Measurements from ENCODE around the gene NIT1. TPM values are rescaled to one million over a fixed set of nuclear protein-coding genes. Genes with fewer than 3 reads are reported as not detected.

The NIT1 gene
- polyA plus RNA-seq, 1 donor from 2014 or later, result 19.7 TPM

GRCh38 chr1:161080441-161081405, 37.2 kb upstream of the NIT1 start:
- peak overlapping the region in 1 of 3 donors; percentile 85 for H3K27ac Mint-ChIP-seq
- H3K4me3 Mint-ChIP-seq, result no peak overlapping the region
- peaks cover 2% of the 10 kb centered on the region for H3K27me3 Mint-ChIP-seq
- no peaks in the 10 kb centered on the region for H3K36me3 Mint-ChIP-seq
- H3K9me3 Mint-ChIP-seq, result no peaks in the 10 kb centered on the region
- no peaks in the 10 kb centered on the region for H3K4me1 Mint-ChIP-seq

DNA sequence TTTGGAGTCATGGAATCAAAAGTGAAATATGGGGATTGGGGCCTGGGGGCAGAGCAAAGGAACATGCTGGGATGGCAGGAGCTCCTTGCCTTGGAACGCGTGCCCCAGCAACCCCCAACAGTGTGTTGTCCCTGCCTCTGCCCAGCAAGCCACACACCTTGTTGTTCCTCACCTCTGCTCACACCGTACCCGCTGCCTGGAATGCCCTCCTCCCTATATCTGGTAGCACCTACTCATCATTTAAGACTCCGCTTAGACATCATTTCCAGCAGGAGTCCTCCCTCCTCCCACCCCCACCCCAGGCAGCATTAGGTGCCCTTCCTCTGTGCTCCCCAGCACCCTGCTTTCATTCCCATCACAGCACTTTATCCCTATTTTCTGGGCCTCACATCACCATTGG, 36.4 kb upstream of the NIT1 start:
- no peaks in the 10 kb centered on the region for H3K4me1 Mint-ChIP-seq
- peak overlapping the region in 1 of 3 donors; percentile 85 for H3K27ac Mint-ChIP-seq
- H3K27me3 Mint-ChIP-seq, result peaks cover 5% of the 10 kb centered on the region
- no peaks in the 10 kb centered on the region for H3K9me3 Mint-ChIP-seq
- no peaks in the 10 kb centered on the region for H3K36me3 Mint-ChIP-seq
- H3K4me3 Mint-ChIP-seq, result no peak overlapping the region

DNA sequence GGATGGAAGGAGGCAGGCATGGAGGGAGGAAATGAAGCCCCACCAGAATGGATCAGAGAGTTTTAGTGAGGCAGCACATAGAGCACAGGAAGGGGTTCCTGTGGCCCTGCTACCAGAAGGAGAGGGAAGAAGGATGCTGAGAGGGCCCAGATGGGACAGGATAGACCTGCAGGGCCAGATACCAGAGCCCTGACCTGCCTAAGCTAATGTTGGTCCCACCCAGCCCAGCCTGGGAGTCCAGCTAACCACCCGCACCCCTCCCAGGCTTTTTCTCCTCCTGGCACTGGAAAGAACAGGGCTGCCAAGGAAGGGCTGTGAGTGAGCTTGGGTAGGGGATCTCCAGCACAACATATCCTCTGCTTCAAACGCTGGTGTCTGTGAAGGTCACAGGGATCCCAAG, 35.4 kb upstream of the NIT1 start:
- Mint-ChIP-seq H3K4me1 (no peaks in the 10 kb centered on the region), H3K36me3 (no peaks in the 10 kb centered on the region), H3K9me3 (no peaks in the 10 kb centered on the region), H3K4me3 (no peak overlapping the region), H3K27ac (no peak overlapping the region), H3K27me3 (peaks cover 5% of the 10 kb centered on the region)

DNA sequence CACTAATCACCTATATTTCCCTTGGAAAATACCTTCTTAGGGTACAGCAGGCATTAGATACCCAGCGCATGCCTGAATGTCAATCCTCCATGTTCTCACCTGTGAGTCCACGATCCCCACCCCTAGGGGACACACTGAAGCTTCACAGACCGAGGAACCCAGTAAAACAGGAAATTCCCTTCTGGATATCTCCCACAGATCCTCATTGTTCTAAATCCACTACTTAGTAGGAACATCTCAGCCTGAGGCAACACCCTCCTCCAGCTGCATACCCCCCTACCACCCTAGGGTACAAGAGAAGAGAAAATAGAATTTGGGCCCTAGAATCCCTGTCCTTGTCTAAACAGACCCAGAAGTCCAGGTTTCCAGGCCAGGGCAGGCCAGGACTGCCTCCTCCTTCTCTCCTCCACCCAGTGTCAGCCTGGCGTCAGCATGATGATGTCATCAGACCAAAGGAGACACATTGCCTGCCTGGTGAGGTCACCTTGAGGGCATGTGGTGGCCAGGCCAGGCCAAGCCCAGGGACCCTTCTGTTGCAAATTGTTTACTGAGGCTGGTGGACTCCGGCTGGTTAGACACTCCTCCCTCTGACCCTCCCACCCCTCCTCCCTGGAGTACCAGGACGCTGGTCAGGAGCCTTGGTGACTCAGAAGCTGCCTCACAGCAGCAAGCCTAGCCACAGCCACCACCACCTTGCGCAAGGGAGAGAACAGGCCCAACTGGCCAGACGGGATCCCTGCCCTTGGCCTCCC, 34.7 kb upstream of the NIT1 start:
- Mint-ChIP-seq H3K27me3 (peaks cover 5% of the 10 kb centered on the region), H3K27ac (no peak overlapping the region), H3K9me3 (no peaks in the 10 kb centered on the region), H3K4me1 (no peaks in the 10 kb centered on the region), H3K36me3 (no peaks in the 10 kb centered on the region), H3K4me3 (no peak overlapping the region)

- Mint-ChIP-seq H3K9me3 (no peaks in the 10 kb centered on the region), H3K27me3 (peaks cover 4% of the 10 kb centered on the region), H3K27ac (peak overlapping the region in 1 of 3 donors; percentile 11)
These were observed 33.9 kb upstream of the NIT1 start for GRCh38 chr1:161083748-161084596.

GRCh38 chr1:161084597-161084988, 33.3 kb upstream of the NIT1 start:
- Mint-ChIP-seq H3K36me3 (no peaks in the 10 kb centered on the region), H3K27me3 (peaks cover 2% of the 10 kb centered on the region), H3K4me1 (no peaks in the 10 kb centered on the region), H3K9me3 (no peaks in the 10 kb centered on the region), H3K4me3 (no peak overlapping the region), H3K27ac (peak overlapping the region in 1 of 3 donors; percentile 11)

More at GRCh38 chr1:161083748-161084596, 33.9 kb upstream of the NIT1 start:
- H3K4me1 Mint-ChIP-seq, result no peaks in the 10 kb centered on the region
- H3K4me3 Mint-ChIP-seq, result no peak overlapping the region
- H3K36me3 Mint-ChIP-seq, result no peaks in the 10 kb centered on the region

DNA sequence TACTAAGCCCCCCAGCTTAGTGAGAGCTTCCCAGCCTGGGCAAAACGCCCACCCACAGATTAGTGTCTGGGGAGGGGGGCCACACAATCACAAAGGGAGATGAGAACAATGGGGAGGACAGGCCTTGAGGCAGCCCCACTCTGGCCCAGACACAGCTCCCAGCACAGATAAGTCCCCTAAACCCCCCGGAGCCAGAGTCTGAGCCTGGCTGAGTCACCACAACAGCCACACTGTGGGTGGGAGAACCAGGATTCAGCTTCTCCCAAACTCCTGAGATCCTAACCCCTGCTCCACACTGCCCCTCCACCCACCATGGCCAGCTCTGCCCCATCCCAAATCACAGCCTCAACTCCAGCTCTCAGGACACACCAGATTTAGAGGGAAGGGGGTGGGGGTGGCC, 32.7 kb upstream of the NIT1 start:
- Mint-ChIP-seq H3K4me1 (no peaks in the 10 kb centered on the region), H3K27ac (peak overlapping the region in 1 of 3 donors; percentile 11), H3K9me3 (no peaks in the 10 kb centered on the region)

GRCh38 chr1:161086457-161086856, 31.4 kb upstream of the NIT1 start:
- Mint-ChIP-seq H3K4me3 (no peak overlapping the region), H3K27me3 (peaks cover 2% of the 10 kb centered on the region), H3K9me3 (no peaks in the 10 kb centered on the region), H3K36me3 (no peaks in the 10 kb centered on the region), H3K27ac (peak overlapping the region in 1 of 3 donors; percentile 29), H3K4me1 (no peaks in the 10 kb centered on the region)

More for the DNA sequence above, 32.7 kb upstream of the NIT1 start:
- Mint-ChIP-seq H3K27me3 (peaks cover 2% of the 10 kb centered on the region), H3K4me3 (no peak overlapping the region), H3K36me3 (no peaks in the 10 kb centered on the region)

DNA sequence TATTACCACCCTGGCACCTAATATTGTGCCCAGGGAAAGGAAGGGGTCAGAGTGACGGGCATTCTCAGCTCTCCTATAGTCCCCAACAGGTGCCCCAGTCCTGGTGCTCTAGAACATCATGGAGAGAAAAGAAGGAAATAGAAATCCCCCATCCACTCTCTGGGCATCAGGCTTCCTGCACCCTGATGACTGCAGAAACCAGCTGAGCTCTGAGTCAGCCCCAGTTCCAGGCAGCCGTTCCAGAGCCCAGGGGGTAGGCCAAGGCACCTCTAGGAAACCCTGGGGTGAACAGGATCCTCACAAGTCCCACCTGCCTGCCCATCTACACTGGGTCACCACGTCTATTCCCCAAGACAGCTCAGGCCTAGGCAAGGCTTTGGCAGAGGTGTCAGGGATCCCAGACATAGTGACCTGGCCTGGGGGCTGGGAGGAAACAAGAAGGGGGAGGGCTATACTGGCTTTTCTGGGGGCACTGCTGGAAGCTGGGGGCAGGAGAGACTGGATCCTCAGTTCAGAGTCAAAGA, 29.3 kb upstream of the NIT1 start:
- no peaks in the 10 kb centered on the region for H3K9me3 Mint-ChIP-seq
- no peak overlapping the region for H3K4me3 Mint-ChIP-seq
- H3K36me3 Mint-ChIP-seq, result no peaks in the 10 kb centered on the region
- H3K27ac Mint-ChIP-seq, result no peak overlapping the region
- H3K27me3 Mint-ChIP-seq, result peaks cover 2% of the 10 kb centered on the region
- no peaks in the 10 kb centered on the region for H3K4me1 Mint-ChIP-seq

DNA sequence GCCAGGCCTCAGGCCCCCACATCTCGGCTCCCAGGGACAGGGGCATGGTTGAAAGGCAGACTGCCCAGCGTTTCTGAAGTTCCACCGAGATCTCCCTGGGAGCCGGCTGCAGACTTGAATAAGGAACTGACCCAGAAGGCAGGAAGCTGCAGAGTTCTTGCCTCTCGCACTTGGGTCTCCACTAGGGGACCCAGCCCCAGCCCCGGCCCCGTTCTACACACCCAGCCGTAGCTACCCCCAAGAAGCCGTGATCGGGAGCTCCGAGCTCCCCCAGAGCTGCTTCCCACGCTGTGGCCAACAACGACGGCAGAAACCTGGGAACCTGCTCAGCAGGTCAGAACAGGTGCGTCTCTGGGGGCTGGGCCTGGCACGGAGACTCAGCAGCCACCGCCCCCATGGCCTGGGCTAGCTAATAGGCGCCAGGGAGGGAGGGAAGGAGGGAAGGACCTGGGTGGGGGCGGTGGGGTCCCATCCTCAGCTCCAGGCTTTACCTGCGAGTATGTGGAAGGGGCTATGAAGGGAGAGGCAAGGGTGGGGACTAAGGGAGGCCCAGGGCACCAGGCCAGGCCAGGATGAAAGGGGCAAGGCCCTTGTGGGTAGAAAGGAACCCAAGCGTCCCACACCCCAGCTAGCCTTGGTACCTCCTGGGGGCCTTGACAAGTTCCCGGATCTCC, 28.5 kb upstream of the NIT1 start, which contains the start of gene NECTIN4:
Gene NECTIN4 (minus strand): TSS at position 308 of the 674 bp plus-strand sequence. CDS start 262 bp downstream, at position 46.
- H3K27ac Mint-ChIP-seq, result no peak within 1 kb of the TSS
- peaks cover 2% of the 10 kb centered on the region for H3K27me3 Mint-ChIP-seq
- H3K36me3 Mint-ChIP-seq, result no peaks in the 10 kb centered on the region
- H3K4me1 Mint-ChIP-seq, result no peaks in the 10 kb centered on the region
- no peaks in the 10 kb centered on the region for H3K9me3 Mint-ChIP-seq
- H3K4me3 Mint-ChIP-seq, result no peak within 1 kb of the TSS

- Mint-ChIP-seq H3K27ac (no peak overlapping the region), H3K27me3 (peaks cover 2% of the 10 kb centered on the region), H3K4me3 (no peak overlapping the region), H3K36me3 (no peaks in the 10 kb centered on the region), H3K9me3 (no peaks in the 10 kb centered on the region), H3K4me1 (no peaks in the 10 kb centered on the region)
These were observed 28.0 kb upstream of the NIT1 start for GRCh38 chr1:161089938-161090337.

- peaks cover 2% of the 10 kb centered on the region for H3K27me3 Mint-ChIP-seq
These were observed 27.3 kb upstream of the NIT1 start for GRCh38 chr1:161090617-161091016.

DNA sequence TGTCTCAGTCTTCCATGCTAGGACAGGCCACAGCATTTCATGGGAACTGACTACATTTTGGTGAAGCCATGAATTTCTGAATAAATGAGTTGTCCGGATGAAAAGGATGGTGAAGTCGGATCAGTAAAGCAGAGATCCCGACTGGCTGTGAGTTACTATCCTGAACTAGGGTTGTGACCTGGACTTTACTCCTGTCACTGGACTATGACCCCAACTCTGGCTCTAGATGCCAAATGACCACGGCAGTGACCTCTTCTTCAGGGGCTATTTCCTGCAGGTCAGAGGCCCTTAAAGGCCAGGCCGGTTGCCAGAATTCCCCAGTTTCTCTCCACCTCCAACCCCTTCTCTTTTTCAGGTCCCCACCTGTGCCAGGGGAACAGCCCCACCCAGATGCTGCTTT, 26.8 kb upstream of the NIT1 start:
- Mint-ChIP-seq H3K36me3 (no peaks in the 10 kb centered on the region), H3K9me3 (no peaks in the 10 kb centered on the region), H3K4me1 (peaks cover 0 to 3% (median under 1%) of the 10 kb centered on the region in 3 donors), H3K4me3 (no peak overlapping the region), H3K27ac (no peak overlapping the region), H3K27me3 (no peaks in the 10 kb centered on the region)

More at GRCh38 chr1:161090617-161091016, 27.3 kb upstream of the NIT1 start:
- no peak overlapping the region for H3K4me3 Mint-ChIP-seq
- H3K36me3 Mint-ChIP-seq, result no peaks in the 10 kb centered on the region
- no peak overlapping the region for H3K27ac Mint-ChIP-seq
- no peaks in the 10 kb centered on the region for H3K4me1 Mint-ChIP-seq
- H3K9me3 Mint-ChIP-seq, result no peaks in the 10 kb centered on the region
